Measurements from ENCODE around the gene CFD. TPM values are rescaled to one million over a fixed set of nuclear protein-coding genes. Genes with fewer than 3 reads are reported as not detected.
A peak's percentile ranks its signal among the peaks of the same experiment; 100 is the strongest.

The CFD gene
- total RNA-seq, 1 donor from 2014 or later, result 1.1 TPM

GRCh38 chr19:821825-822503 lies 37.5 kb upstream of the CFD start, which contains the start of gene PLPPR3:
PLPPR3 (minus strand) TSS chr19:821955; CDS start chr19:821559, 396 bp downstream.
- Mint-ChIP-seq H3K4me1 (ENCODE audit: low read depth) (peaks cover 2% of the 10 kb centered on the region), H3K27ac (no peak within 1 kb of the TSS), H3K27me3 (no peaks in the 10 kb centered on the region), H3K4me3 (ENCODE audit: low read depth) (peak within 1 kb of the TSS; percentile 74), H3K9me3 (ENCODE audit: low read depth) (no peaks in the 10 kb centered on the region), H3K36me3 (ENCODE audit: insufficient read depth) (peaks cover 1% of the 10 kb centered on the region)
- peak; percentile 51 for DNase-seq (ENCODE audit: low spot score, unreplicated experiment)
- TF ChIP-seq, protein P1, sequence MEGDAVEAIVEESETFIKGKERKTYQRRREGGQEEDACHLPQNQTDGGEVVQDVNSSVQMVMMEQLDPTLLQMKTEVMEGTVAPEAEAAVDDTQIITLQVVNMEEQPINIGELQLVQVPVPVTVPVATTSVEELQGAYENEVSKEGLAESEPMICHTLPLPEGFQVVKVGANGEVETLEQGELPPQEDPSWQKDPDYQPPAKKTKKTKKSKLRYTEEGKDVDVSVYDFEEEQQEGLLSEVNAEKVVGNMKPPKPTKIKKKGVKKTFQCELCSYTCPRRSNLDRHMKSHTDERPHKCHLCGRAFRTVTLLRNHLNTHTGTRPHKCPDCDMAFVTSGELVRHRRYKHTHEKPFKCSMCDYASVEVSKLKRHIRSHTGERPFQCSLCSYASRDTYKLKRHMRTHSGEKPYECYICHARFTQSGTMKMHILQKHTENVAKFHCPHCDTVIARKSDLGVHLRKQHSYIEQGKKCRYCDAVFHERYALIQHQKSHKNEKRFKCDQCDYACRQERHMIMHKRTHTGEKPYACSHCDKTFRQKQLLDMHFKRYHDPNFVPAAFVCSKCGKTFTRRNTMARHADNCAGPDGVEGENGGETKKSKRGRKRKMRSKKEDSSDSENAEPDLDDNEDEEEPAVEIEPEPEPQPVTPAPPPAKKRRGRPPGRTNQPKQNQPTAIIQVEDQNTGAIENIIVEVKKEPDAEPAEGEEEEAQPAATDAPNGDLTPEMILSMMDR (IDR thresholded peaks at IDR 0.05; ENCODE audit: unreplicated experiment), result no peak

- peaks cover 2% of the 10 kb centered on the region for H3K4me1 Mint-ChIP-seq (ENCODE audit: low read depth)
- H3K9me3 Mint-ChIP-seq (ENCODE audit: low read depth), result no peaks in the 10 kb centered on the region
- H3K27ac Mint-ChIP-seq, result peak overlapping the region; percentile 49
- TF ChIP-seq, protein P1 (IDR thresholded peaks at IDR 0.05; ENCODE audit: unreplicated experiment), result no peak
- no peak for DNase-seq (ENCODE audit: low spot score, unreplicated experiment)
- H3K36me3 Mint-ChIP-seq (ENCODE audit: insufficient read depth), result no peaks in the 10 kb centered on the region
- no peaks in the 10 kb centered on the region for H3K27me3 Mint-ChIP-seq
- peak overlapping the region; percentile 68 for H3K4me3 Mint-ChIP-seq (ENCODE audit: low read depth)
Observed at GRCh38 chr19:823565-824121, 35.8 kb upstream of the CFD start.

GRCh38 chr19:824885-825284 lies 34.6 kb upstream of the CFD start:
- H3K9me3 Mint-ChIP-seq (ENCODE audit: low read depth), result no peaks in the 10 kb centered on the region
- no peaks in the 10 kb centered on the region for H3K36me3 Mint-ChIP-seq (ENCODE audit: insufficient read depth)
- DNase-seq (ENCODE audit: low spot score, unreplicated experiment), result no peak
- TF ChIP-seq, protein P1 (IDR thresholded peaks at IDR 0.05; ENCODE audit: unreplicated experiment), result no peak
- H3K4me1 Mint-ChIP-seq (ENCODE audit: low read depth), result peaks cover 2% of the 10 kb centered on the region
- H3K4me3 Mint-ChIP-seq (ENCODE audit: low read depth), result no peak overlapping the region
- no peaks in the 10 kb centered on the region for H3K27me3 Mint-ChIP-seq
- H3K27ac Mint-ChIP-seq, result no peak overlapping the region

DNA sequence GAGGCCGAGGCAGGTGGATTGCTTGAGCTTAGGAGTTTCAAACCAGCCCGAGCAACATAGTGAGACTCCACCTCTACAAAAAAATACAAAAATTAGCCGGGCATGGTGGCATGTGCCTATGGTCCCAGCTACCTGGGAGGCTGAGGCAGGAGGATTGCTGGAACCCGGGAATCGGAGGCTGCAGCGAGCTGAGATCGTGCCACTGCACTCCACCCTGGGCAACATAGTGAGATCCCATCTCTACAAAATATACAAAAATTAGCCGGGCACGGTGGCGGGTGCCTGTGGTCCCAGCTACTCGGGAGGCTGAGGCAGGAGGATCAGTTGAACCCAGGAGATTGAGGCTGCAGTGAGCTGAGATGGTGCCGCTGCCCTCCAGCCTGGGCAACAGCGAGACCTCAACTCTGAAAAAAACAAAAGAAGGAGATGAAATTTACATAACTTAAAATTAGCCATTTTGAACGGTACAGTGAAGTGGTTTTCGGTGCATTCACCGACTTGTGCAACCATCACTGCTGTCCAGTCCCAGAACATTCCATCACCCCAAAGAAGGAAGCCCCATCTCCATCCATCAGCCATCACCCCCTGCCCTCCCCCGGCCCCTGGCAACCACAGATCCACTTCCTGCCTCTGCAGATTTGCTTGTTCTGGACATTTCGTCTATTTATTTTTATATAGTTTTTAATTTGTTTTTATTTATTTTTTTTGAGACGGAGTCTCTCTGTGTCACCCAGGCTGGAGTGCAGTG lies 33.4 kb upstream of the CFD start:
- Mint-ChIP-seq H3K9me3 (ENCODE audit: low read depth) (no peaks in the 10 kb centered on the region), H3K4me1 (ENCODE audit: low read depth) (peaks cover 2% of the 10 kb centered on the region), H3K4me3 (ENCODE audit: low read depth) (no peak overlapping the region), H3K27ac (no peak overlapping the region), H3K36me3 (ENCODE audit: insufficient read depth) (no peaks in the 10 kb centered on the region), H3K27me3 (no peaks in the 10 kb centered on the region)
- TF ChIP-seq, protein P1 (IDR thresholded peaks at IDR 0.05; ENCODE audit: unreplicated experiment), result no peak
- DNase-seq (ENCODE audit: low spot score, unreplicated experiment), result no peak

GRCh38 chr19:827314-827709 lies 32.2 kb upstream of the CFD start:
- Mint-ChIP-seq H3K27ac (no peak overlapping the region), H3K36me3 (ENCODE audit: insufficient read depth) (no peaks in the 10 kb centered on the region), H3K9me3 (ENCODE audit: low read depth) (no peaks in the 10 kb centered on the region), H3K27me3 (no peaks in the 10 kb centered on the region), H3K4me1 (ENCODE audit: low read depth) (peaks cover 2% of the 10 kb centered on the region), H3K4me3 (ENCODE audit: low read depth) (no peak overlapping the region)
- no peak for DNase-seq (ENCODE audit: low spot score, unreplicated experiment)
- TF ChIP-seq, protein P1 (IDR thresholded peaks at IDR 0.05; ENCODE audit: unreplicated experiment), result no peak

All from progenitor cell of endocrine pancreas (in vitro differentiated cells).